HCT116 (cell line): Measurements from ENCODE around the gene FAM170B. TPM values are rescaled to one million over a fixed set of nuclear protein-coding genes. Genes with fewer than 3 reads are reported as not detected.

Experiments
- ATAC-seq: fragments of 200-7000 bp; cut with Tn5 transposase; 2 replicates; pipeline ENCODE4 v1.9.1; 2020; ENCODE audit warnings: mild to moderate bottlenecking, moderate library complexity
- BruUV-seq: library from RNA; stranded (reverse); fragments of 400-500 nt; replicated peaks from 2 replicates; lab custom pipeline; 2021; lab: Mats Ljungman, UMichigan
- CTCF ChIA-PET: fragments of 300-600 bp; sonication (Branson Sonifier 250); formaldehyde crosslinking; loops from one replicate; lab custom pipeline; 2021; ENCODE audit warnings: antibody characterized with exemption; lab: Charles Lee
- POLR2A ChIA-PET: fragments of 300-600, 350-600 bp; sonication (Branson Sonifier 250); formaldehyde crosslinking; loops from one replicate; lab custom pipeline; 2021; ENCODE audit warnings: antibody characterized with exemption; lab: Charles Lee
- RAD21 ChIA-PET, 2 experiments: fragments of 300-600 bp; sonication (Branson Sonifier 250); formaldehyde crosslinking; loops; one replicate each; lab custom pipeline; 2023; ENCODE audit warnings: low total read pairs in 2 of 2; ENCODE audit not compliant: uncharacterized antibody in 2 of 2, unreplicated experiment in 2 of 2, low non-redundant PET in 1 of 2; lab: Charles Lee
- DNase-seq: peaks from one replicate; pipeline ENCODE4 v3.0.0-alpha.2; 2010; ENCODE audit warnings: low read depth, low spot score
- H2AFZ ChIP-seq: fragments of 200-600 bp; shearing (Covaris generic), sonication (generic); 2 replicates; pipeline ENCODE4 v1.6.1; 2017; ENCODE audit warnings: low read depth, mixed run types, mixed read lengths, antibody characterized with exemption, low read length; ENCODE audit not compliant: poor library complexity, severe bottlenecking
- H3K27ac ChIP-seq: 2 replicates; pipeline ENCODE4 v1.5.1; 2012; ENCODE audit warnings: low read depth, low read length
- H3K27me3 ChIP-seq: fragments of 200-600 bp; sonication (generic); 2 replicates; pipeline ENCODE4 v1.6.1; 2016; ENCODE audit warnings: mixed run types, low read length, mixed read lengths; ENCODE audit not compliant: insufficient read depth
- H3K36me3 ChIP-seq, 2 experiments: fragments of 200-500 bp in 1 of 2; fragments of 200-600 bp in 1 of 2; sonication (Bioruptor generic) in 1 of 2; sonication (generic) in 1 of 2; 2 replicates each; pipeline versions ENCODE4 v1.5.1 to v1.6.1; 2014 to 2016; ENCODE audit warnings: low read length in 2 of 2, inconsistent platforms in 1 of 2, mixed read lengths in 1 of 2, mixed run types in 1 of 2; ENCODE audit not compliant: insufficient read depth in 2 of 2, control insufficient read depth in 1 of 2
- H3K4me1 ChIP-seq, 2 experiments: fragments of 200-600 bp in 1 of 2; sonication (generic) in 1 of 2; 2 replicates each; pipeline versions ENCODE4 v1.5.1 to v1.6.1; 2012 to 2017; ENCODE audit warnings: low read length in 2 of 2, inconsistent platforms in 1 of 2, mild to moderate bottlenecking in 1 of 2, mixed read lengths in 1 of 2, mixed run types in 1 of 2, moderate library complexity in 1 of 2; ENCODE audit not compliant: insufficient read depth in 2 of 2, control insufficient read depth in 1 of 2
- H3K4me2 ChIP-seq: fragments of 200-600 bp; sonication (generic); 2 replicates; pipeline ENCODE4 v1.6.1; 2017; ENCODE audit warnings: mixed run types, low read length, mixed read lengths
- H3K4me3 ChIP-seq, 2 experiments: fragments of 200-600 bp in 1 of 2; sonication (generic) in 1 of 2; replicated peaks in 1 of 2; 2 replicates each; pipeline ENCODE4 v1.5.1; 2011 to 2016; ENCODE audit warnings: low read length in 2 of 2, control low read depth in 1 of 2, low read depth in 1 of 2, mild to moderate bottlenecking in 1 of 2, mixed read lengths in 1 of 2, mixed run types in 1 of 2
- H3K79me2 ChIP-seq: fragments of 200-600 bp; sonication (generic); 2 replicates; pipeline ENCODE4 v1.6.1; 2017; ENCODE audit warnings: mild to moderate bottlenecking, mixed run types, low read length, moderate library complexity, mixed read lengths; ENCODE audit not compliant: insufficient read depth
- H3K9ac ChIP-seq: fragments of 200-600 bp; sonication (generic); 2 replicates; pipeline ENCODE4 v1.6.1; 2016; ENCODE audit warnings: low read length, mixed read lengths
- H3K9me2 ChIP-seq: fragments of 200-600 bp; sonication (generic), shearing (Covaris generic); 2 replicates; pipeline ENCODE4 v1.6.1; 2017; ENCODE audit warnings: mixed run types, mild to moderate bottlenecking, moderate library complexity; ENCODE audit not compliant: insufficient read depth
- H3K9me3 ChIP-seq, 2 experiments: fragments of 200-500 bp in 1 of 2; fragments of 200-600 bp in 1 of 2; sonication (Bioruptor generic) in 1 of 2; sonication (generic) in 1 of 2; 2 replicates each; pipeline ENCODE4 v1.6.1; 2014 to 2017; ENCODE audit warnings: low read length in 2 of 2, mixed read lengths in 2 of 2, inconsistent platforms in 1 of 2, low read depth in 1 of 2, mild to moderate bottlenecking in 1 of 2, mixed run types in 1 of 2, moderate library complexity in 1 of 2; ENCODE audit not compliant: control insufficient read depth in 1 of 2, insufficient read depth in 1 of 2
- H4K20me1 ChIP-seq: fragments of 200-600 bp; sonication (generic), shearing (Covaris generic); 2 replicates; pipeline ENCODE4 v1.6.1; 2017; ENCODE audit warnings: mixed run types, mild to moderate bottlenecking, moderate library complexity; ENCODE audit not compliant: insufficient read depth
- CBX3 ChIP-seq: IDR thresholded peaks from 2 replicates; pipeline ENCODE4 v1.6.1; 2012; ENCODE audit warnings: low read depth
- CEBPB ChIP-seq: IDR thresholded peaks from 2 replicates; pipeline ENCODE4 v1.6.1; 2012; ENCODE audit warnings: low read depth
- EGR1 ChIP-seq: IDR thresholded peaks from 2 replicates; pipeline ENCODE4 v1.6.1; 2012; ENCODE audit warnings: low read depth
- FOSL1 ChIP-seq: IDR thresholded peaks from 2 replicates; pipeline ENCODE4 v1.6.1; 2012; ENCODE audit warnings: low read depth
- MAX ChIP-seq: IDR thresholded peaks from 2 replicates; pipeline ENCODE4 v1.6.1; 2012
- RAD21 ChIP-seq: IDR thresholded peaks from 2 replicates; pipeline ENCODE4 v1.6.1; 2012; ENCODE audit warnings: low read depth, mild to moderate bottlenecking
- SP1 ChIP-seq: IDR thresholded peaks from 2 replicates; pipeline ENCODE4 v1.6.1; 2012; ENCODE audit warnings: low read depth
- SRF ChIP-seq: IDR thresholded peaks from 2 replicates; pipeline ENCODE4 v1.6.1; 2012; ENCODE audit warnings: low read depth
- TCF7L2 ChIP-seq: IDR thresholded peaks from 2 replicates; pipeline ENCODE4 v1.7.0; 2011; ENCODE audit warnings: borderline replicate concordance, inconsistent platforms; ENCODE audit not compliant: insufficient read depth, insufficient read length; ENCODE audit errors: extremely low read depth
- ZBTB33 ChIP-seq: IDR thresholded peaks from 2 replicates; pipeline ENCODE4 v1.6.1; 2011; ENCODE audit warnings: mild to moderate bottlenecking, low read length, moderate library complexity; ENCODE audit not compliant: insufficient replicate concordance; ENCODE audit errors: extremely low read depth
- ZNF274 ChIP-seq: fragments of 200-500 bp; sonication (Bioruptor generic); IDR thresholded peaks from 2 replicates; pipeline ENCODE4 v1.6.1; 2014; ENCODE audit warnings: mild to moderate bottlenecking, low read depth, low read length, inconsistent platforms
- intact Hi-C: fragments of 100-400 bp; cut with micrococcal nuclease; formaldehyde crosslinking; loops from 2 replicates; pipeline ENCODE4 v1.10.0; 2022
- total RNA-seq: library from RNA; stranded (reverse); gene quantifications from one replicate; pipeline ENCODE4 v1.2.1, GENCODE V29; 2021; ENCODE audit not compliant: unreplicated experiment
- TF ChIP-seq, protein P1 (sequence below), 3 experiments: fragments of 200-600 bp in 1 of 3; sonication (generic) in 1 of 3; IDR thresholded peaks in 2 of 3; conservative IDR thresholded peaks in 1 of 3; 2 replicates each; pipeline ENCODE4 v1.5.1; 2012 to 2017; ENCODE audit warnings: low read depth in 2 of 3, low read length in 2 of 3, antibody characterized with exemption in 1 of 3, borderline replicate concordance in 1 of 3, control low read depth in 1 of 3, mild to moderate bottlenecking in 1 of 3, mixed read lengths in 1 of 3, mixed run types in 1 of 3, moderate library complexity in 1 of 3; ENCODE audit not compliant: insufficient read depth in 1 of 3

FAM170B gene
- total RNA-seq, 1 experiment from 2014 or later, result not detected

DNA sequence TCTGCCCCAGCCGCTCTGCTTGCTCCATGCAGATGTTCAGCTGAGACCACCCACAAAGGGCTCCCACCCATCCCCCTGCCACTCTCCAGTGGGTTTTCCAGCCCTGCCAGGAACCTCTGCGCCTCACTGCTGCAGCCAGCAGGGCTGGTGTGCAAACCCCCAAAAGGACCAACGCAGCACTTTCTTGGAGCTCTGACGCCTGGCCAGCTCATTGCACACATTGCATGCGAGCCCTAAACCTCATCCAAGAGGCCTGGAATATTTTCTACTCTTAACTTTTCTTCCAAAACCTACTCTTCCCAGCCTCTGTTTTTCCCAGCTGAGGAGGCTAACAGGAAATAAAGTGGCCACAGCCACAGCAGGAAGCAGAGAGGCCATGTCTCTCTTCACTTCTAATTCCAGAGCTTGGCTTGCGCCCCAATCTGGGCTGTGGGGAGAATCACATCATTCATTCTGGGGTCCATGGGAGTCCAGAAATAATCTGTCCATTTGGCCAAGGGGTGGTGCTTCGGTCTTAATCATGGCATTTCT is 4.6 kb upstream of the FAM170B start (continued):
- no peak for TF ChIP-seq ZBTB33
- no peak for TF ChIP-seq SP1

DNA sequence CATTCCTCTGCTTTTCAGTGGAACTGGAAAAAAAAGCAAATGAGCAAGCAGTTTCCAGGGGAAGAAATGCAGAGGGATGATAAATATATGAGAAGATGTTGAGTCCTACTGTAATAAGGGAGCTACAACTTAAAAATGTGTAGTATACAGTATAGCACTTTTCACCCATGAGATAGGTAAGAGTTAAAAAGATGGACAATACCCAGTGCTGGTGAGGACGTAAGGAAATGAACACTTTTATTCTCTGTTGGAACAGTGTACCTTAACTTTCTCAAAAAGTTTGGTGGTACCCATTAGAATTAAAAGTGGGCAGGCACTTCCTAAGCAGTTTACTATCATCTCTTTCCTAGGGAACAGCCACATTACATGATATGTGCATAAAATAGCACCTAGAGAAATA is 2.7 kb upstream of the FAM170B start:
- Histone ChIP-seq H3K9me2 (no peaks in the 10 kb centered on the region), H3K4me1 (peaks cover 0 to 10% of the 10 kb centered on the region in 2 experiments; a peak in 1 of 4 replicates), H3K9me3 (no peaks in the 10 kb centered on the region), H3K9ac (no peak overlapping the region), H3K79me2 (no peaks in the 10 kb centered on the region), H3K27me3 (peaks cover 41% of the 10 kb centered on the region), H3K4me2 (no peak overlapping the region), H3K27ac (no peak overlapping the region), H2AFZ (no peak overlapping the region), H3K36me3 (no peaks in the 10 kb centered on the region), H3K4me3 (no peak overlapping the region), H4K20me1 (no peaks in the 10 kb centered on the region)
- DNase-seq, result no peak
- TF ChIP-seq, protein P1, sequence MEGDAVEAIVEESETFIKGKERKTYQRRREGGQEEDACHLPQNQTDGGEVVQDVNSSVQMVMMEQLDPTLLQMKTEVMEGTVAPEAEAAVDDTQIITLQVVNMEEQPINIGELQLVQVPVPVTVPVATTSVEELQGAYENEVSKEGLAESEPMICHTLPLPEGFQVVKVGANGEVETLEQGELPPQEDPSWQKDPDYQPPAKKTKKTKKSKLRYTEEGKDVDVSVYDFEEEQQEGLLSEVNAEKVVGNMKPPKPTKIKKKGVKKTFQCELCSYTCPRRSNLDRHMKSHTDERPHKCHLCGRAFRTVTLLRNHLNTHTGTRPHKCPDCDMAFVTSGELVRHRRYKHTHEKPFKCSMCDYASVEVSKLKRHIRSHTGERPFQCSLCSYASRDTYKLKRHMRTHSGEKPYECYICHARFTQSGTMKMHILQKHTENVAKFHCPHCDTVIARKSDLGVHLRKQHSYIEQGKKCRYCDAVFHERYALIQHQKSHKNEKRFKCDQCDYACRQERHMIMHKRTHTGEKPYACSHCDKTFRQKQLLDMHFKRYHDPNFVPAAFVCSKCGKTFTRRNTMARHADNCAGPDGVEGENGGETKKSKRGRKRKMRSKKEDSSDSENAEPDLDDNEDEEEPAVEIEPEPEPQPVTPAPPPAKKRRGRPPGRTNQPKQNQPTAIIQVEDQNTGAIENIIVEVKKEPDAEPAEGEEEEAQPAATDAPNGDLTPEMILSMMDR (IDR thresholded peaks at IDR 0.05 in 2 of 3, conservative IDR thresholded peaks at IDR 0.05 in 1 of 3; ENCODE audit: borderline replicate concordance in 1 of 3, insufficient read depth in 1 of 3, low read depth in 2 of 3, low read length in 2 of 3), result no peak
- TF ChIP-seq EGR1, result no peak
- no peak for TF ChIP-seq RAD21
- no peak for TF ChIP-seq CBX3
- TF ChIP-seq ZNF274, result no peak
- TF ChIP-seq FOSL1, result no peak
- TF ChIP-seq MAX, result no peak
- no peak for TF ChIP-seq TCF7L2
- no peak for TF ChIP-seq ZBTB33
- no peak for TF ChIP-seq CEBPB
- no peak for TF ChIP-seq SRF
- no peak for ATAC-seq
- ChIA-PET CTCF (no interaction called here), RAD21 (no interaction called here), POLR2A (no interaction called here)
- intact Hi-C loops, result no loop called here
- BruUV-seq, result no TSS peak
